ENCODE results near the gene FOSL1.

Gene FOSL1

GRCh38 chr11:65891219-65892136 is 8.7 kb downstream of the FOSL1 start:
- no peaks in the 10 kb centered on the region for H3K9me3 ChIP-seq (ENCODE audit: control insufficient read depth, low read length)
- peak overlapping the region; percentile 87 for H3K27ac ChIP-seq
- peaks cover 8% of the 10 kb centered on the region for H3K4me1 ChIP-seq
- peak; percentile 6 for TF ChIP-seq CTCF (IDR thresholded peaks at IDR 0.05)
- no peaks in the 10 kb centered on the region for H3K79me2 ChIP-seq
- peak overlapping the region; percentile 82 for H3K4me2 ChIP-seq (ENCODE audit: low read length)
- H2AFZ ChIP-seq = peak overlapping the region; percentile 88
- no peaks in the 10 kb centered on the region for H3K36me3 ChIP-seq (ENCODE audit: control insufficient read depth, insufficient read depth, low read length)
- H3K27me3 ChIP-seq (ENCODE audit: control insufficient read depth, insufficient read depth, low read length) = no peaks in the 10 kb centered on the region
- no peak overlapping the region for H3K9ac ChIP-seq
- H3K4me3 ChIP-seq (ENCODE audit: low read depth, low read length) = peak overlapping the region; percentile 68

- H3K9ac ChIP-seq = no peak within 1 kb of the TSS
- no peaks in the 10 kb centered on the region for H3K27me3 ChIP-seq (ENCODE audit: control insufficient read depth, insufficient read depth, low read length)
- peak within 1 kb of the TSS; percentile 88 for H2AFZ ChIP-seq
- no peaks in the 10 kb centered on the region for H3K36me3 ChIP-seq (ENCODE audit: control insufficient read depth, insufficient read depth, low read length)
- H3K27ac ChIP-seq = peak within 1 kb of the TSS; percentile 87
- TF ChIP-seq CTCF (IDR thresholded peaks at IDR 0.05) = no peak
- no peaks in the 10 kb centered on the region for H3K79me2 ChIP-seq
- H3K4me1 ChIP-seq = peaks cover 8% of the 10 kb centered on the region
- H3K9me3 ChIP-seq (ENCODE audit: control insufficient read depth, low read length) = no peaks in the 10 kb centered on the region
- peak within 1 kb of the TSS; percentile 68 for H3K4me3 ChIP-seq (ENCODE audit: low read depth, low read length)
- H3K4me2 ChIP-seq (ENCODE audit: low read length) = peak within 1 kb of the TSS; percentile 82
Observed at GRCh38 chr11:65890324-65891218, 9.6 kb downstream of the FOSL1 start, which contains the start of gene CCDC85B. TSS of gene CCDC85B (plus strand) at chr11:65890673. CDS start at chr11:65890784, 111 bp downstream.

- Histone ChIP-seq H3K27ac (peak within 1 kb of the TSS; percentile 87), H2AFZ (peak within 1 kb of the TSS; percentile 76), H3K9ac (no peak within 1 kb of the TSS), H3K27me3 (ENCODE audit: control insufficient read depth, insufficient read depth, low read length) (no peaks in the 10 kb centered on the region), H3K9me3 (ENCODE audit: control insufficient read depth, low read length) (no peaks in the 10 kb centered on the region), H3K4me3 (ENCODE audit: low read depth, low read length) (peak within 1 kb of the TSS; percentile 77), H3K4me1 (peaks cover 8% of the 10 kb centered on the region), H3K36me3 (ENCODE audit: control insufficient read depth, insufficient read depth, low read length) (no peaks in the 10 kb centered on the region), H3K4me2 (ENCODE audit: low read length) (peak within 1 kb of the TSS; percentile 70), H3K79me2 (no peaks in the 10 kb centered on the region)
- TF ChIP-seq CTCF (IDR thresholded peaks at IDR 0.05) = peak; percentile 88
Observed at GRCh38 chr11:65888163-65888814, 11.9 kb downstream of the FOSL1 start, which contains the start of gene FIBP. TSS of gene FIBP (minus strand) at chr11:65888471. CDS start at chr11:65888418, 53 bp downstream.

GRCh38 chr11:65887723-65888162 is 12.4 kb downstream of the FOSL1 start:
- no peak overlapping the region for H3K9ac ChIP-seq
- H3K79me2 ChIP-seq = no peaks in the 10 kb centered on the region
- H3K27me3 ChIP-seq (ENCODE audit: control insufficient read depth, insufficient read depth, low read length) = no peaks in the 10 kb centered on the region
- H3K36me3 ChIP-seq (ENCODE audit: control insufficient read depth, insufficient read depth, low read length) = no peaks in the 10 kb centered on the region
- peak overlapping the region; percentile 77 for H3K4me3 ChIP-seq (ENCODE audit: low read depth, low read length)
- H3K4me2 ChIP-seq (ENCODE audit: low read length) = peak overlapping the region; percentile 70
- TF ChIP-seq CTCF (IDR thresholded peaks at IDR 0.05) = no peak
- peak overlapping the region; percentile 87 for H3K27ac ChIP-seq
- H3K9me3 ChIP-seq (ENCODE audit: control insufficient read depth, low read length) = no peaks in the 10 kb centered on the region
- peaks cover 8% of the 10 kb centered on the region for H3K4me1 ChIP-seq
- peak overlapping the region; percentile 76 for H2AFZ ChIP-seq
